ENCODE measurements around the gene CTRL.

GRCh38 chr16:67880584-67880983 is 51.1 kb downstream of the CTRL start:
- TF ChIP-seq EP300 (IDR thresholded peaks at IDR 0.05): no peak
- TF ChIP-seq CTCF (IDR thresholded peaks at IDR 0.05): no peak

All from ovary (tissue), 3 donors.